VCaP (cell line): ENCODE results near the gene ARHGAP26.

Experiments used
- H3K27ac ChIP-seq: fragments of 450-650 bp; 2 replicates; pipeline ENCODE4 v1.5.1; 2017
- TF ChIP-seq, protein P1 (sequence below): fragments of 450-650 bp; conservative IDR thresholded peaks from 2 replicates; pipeline ENCODE4 v1.5.1; 2017; ENCODE audit warnings: mild to moderate bottlenecking, moderate library complexity

The ARHGAP26 gene

GRCh38 chr5:143102411-143102810, 332.2 kb downstream of the ARHGAP26 start:
- H3K27ac ChIP-seq, result no peak overlapping the region
- TF ChIP-seq, protein P1, sequence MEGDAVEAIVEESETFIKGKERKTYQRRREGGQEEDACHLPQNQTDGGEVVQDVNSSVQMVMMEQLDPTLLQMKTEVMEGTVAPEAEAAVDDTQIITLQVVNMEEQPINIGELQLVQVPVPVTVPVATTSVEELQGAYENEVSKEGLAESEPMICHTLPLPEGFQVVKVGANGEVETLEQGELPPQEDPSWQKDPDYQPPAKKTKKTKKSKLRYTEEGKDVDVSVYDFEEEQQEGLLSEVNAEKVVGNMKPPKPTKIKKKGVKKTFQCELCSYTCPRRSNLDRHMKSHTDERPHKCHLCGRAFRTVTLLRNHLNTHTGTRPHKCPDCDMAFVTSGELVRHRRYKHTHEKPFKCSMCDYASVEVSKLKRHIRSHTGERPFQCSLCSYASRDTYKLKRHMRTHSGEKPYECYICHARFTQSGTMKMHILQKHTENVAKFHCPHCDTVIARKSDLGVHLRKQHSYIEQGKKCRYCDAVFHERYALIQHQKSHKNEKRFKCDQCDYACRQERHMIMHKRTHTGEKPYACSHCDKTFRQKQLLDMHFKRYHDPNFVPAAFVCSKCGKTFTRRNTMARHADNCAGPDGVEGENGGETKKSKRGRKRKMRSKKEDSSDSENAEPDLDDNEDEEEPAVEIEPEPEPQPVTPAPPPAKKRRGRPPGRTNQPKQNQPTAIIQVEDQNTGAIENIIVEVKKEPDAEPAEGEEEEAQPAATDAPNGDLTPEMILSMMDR, result no peak

DNA sequence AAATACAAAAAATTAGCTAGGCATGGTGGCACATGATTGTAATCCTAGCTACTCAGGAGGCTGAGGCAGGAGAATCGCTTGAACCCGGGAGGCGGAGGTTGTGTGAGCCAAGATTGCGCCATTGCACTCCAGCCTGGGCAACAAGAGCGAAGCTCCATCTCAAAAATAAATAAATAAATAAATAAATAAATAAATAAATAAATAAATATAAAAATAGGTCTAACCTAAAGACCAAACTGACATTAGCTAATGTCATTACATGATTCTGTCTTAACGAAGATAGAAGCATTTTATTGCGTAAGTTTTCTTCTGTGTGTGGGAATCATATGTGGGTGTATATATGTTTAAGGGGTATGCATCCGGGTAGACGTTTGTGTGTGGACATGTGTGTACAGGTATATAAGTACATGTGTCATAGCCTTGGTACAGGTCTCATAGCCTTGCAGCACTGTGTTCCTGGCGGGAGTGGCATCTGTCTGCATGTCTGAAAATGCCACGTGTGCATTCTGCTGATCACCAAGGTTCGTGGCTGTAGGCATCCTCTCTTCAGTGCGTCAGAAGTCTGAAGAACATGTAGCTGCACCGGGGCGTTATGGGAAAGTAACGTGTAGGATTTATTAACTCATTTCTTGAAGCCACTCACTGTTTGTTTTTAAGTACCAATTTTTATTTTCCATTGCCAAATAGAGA, 335.2 kb downstream of the ARHGAP26 start:
- TF ChIP-seq, protein P1, result no peak
- H3K27ac ChIP-seq, result no peak overlapping the region

DNA sequence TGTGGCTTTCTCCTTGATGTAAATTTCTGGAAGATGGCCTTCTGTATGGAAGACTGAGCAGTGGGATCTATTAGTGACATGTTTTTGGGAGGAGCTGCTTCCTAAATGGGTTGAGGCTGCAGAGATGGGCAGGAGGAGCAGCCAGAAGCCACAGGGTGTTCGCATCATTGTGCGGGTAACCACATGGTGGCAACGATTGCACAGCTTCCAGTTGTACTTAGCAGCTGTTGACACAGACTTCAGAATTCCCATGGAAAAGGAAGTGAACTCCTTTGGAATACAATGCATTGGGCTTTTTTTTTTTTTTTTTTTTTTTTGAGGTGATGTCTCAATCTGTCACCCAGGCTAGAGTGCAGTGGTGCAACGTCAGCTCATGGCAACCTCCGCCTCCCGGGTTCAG, 336.0 kb downstream of the ARHGAP26 start:
- no peak overlapping the region for H3K27ac ChIP-seq

DNA sequence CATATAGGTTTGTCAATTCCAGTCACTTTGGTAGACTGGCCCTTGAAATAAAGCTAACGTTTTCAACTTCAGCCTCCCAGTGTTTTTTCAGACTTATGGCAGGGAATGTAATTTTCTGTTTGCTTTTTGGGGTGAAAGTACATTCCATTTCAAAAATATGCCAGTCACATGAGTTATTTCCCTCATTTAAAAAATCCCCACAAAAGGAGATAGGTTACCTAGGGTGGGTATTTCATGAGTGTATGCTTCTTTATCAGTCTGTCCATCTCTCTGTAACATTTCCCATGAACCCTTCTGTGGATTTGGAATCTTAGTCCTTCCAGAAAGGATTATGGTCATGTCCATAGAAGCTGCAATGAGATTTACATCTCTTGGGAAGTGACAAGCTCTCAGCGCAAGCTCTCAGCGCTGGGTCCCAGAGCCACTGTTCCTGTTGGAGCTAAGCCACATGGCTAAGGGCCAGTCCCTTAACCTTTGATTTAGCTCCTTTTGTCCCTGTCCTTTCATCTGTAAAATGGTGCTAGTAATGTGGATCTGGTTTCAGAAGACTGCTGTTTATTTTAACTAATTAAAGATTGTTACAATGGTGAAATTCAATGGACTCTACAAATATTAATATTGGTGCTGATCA, 338.4 kb downstream of the ARHGAP26 start:
- TF ChIP-seq, protein P1, result no peak
- H3K27ac ChIP-seq, result peak overlapping the region; percentile 61

More for the DNA sequence above, 336.0 kb downstream of the ARHGAP26 start:
- TF ChIP-seq, protein P1, result peak; percentile 73

GRCh38 chr5:143110591-143110990, 340.4 kb downstream of the ARHGAP26 start:
- TF ChIP-seq, protein P1, result no peak
- H3K27ac ChIP-seq, result peak overlapping the region; percentile 61

DNA sequence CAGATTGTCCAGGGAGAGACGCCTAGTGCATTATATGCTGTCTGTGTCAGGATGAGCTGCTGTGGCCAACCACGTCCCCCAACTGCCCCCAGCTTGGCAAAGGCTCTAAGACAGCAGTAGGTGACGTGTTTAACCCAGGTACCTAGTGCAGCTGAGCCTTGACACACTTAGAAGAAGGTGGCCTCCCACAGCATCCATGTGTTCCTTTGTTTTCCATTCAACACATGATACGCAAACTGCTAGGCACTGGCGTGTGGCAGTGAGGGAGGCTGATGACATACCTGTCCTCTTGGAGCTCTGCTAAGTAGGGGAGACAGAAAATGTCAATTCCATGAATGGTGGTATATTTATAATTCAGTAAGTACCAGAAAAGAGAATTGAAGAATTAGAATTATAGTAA, 341.6 kb downstream of the ARHGAP26 start:
- H3K27ac ChIP-seq, result peak overlapping the region; percentile 61
- TF ChIP-seq, protein P1, result no peak

GRCh38 chr5:143113461-143113860, 343.3 kb downstream of the ARHGAP26 start:
- TF ChIP-seq, protein P1, result no peak

More at GRCh38 chr5:143113461-143113860, 343.3 kb downstream of the ARHGAP26 start:
- H3K27ac ChIP-seq, result no peak overlapping the region
